ENCODE measurements around the gene PRR20C. TPM values are rescaled to one million over a fixed set of nuclear protein-coding genes. Genes with fewer than 3 reads are reported as not detected.
A peak's percentile ranks its signal among the peaks of the same experiment; 100 is the strongest.
"Not testable (repeated sequence)": the region's sequence is repeated elsewhere in the genome, so short reads cannot be mapped to it uniquely, and the experiment has no call there.

PRR20C gene
- total RNA-seq (2021) (not detected in 3 replicates), Bru-seq, nascent RNA (not detected)
- long read RNA-seq, experiment 1: 0 reads
- long read RNA-seq, experiment 2: 0 reads
- long read RNA-seq, experiment 3: 0 reads

DNA sequence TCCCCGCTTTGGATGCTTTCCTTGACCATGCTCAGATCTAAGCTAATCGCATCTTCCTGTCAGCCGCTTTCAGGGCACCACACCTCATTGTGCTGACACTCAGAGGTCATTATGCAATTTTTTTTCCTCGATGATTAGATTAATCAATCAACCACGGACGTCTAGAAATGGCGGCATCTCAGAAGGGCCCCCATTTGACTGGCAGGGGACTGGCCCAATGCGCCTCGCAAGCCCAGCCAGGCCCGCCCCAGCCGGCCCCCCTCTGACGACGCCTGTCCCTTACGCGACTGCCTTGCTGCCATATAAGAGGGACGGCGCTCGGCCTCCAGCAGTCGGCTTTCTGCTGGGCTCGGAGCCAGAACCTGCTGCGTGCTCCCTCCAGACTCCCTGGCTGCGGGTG, at the start of gene PRR20C:
Gene PRR20C (plus strand): TSS at position 301 of the 400 bp plus-strand sequence. CDS start 387 bp downstream, outside the sequence.
- H3K9me3 Mint-ChIP-seq; H3K4me3 Mint-ChIP-seq; H3K36me3 Mint-ChIP-seq; H3K4me1 Mint-ChIP-seq; POLR2A ChIA-PET; H3K27me3 Mint-ChIP-seq (ENCODE audit: low read depth); DNase-seq (ENCODE audit: low spot score); H3K27ac Mint-ChIP-seq; CTCF ChIA-PET; ATAC-seq: not testable (repeated sequence)

DNA sequence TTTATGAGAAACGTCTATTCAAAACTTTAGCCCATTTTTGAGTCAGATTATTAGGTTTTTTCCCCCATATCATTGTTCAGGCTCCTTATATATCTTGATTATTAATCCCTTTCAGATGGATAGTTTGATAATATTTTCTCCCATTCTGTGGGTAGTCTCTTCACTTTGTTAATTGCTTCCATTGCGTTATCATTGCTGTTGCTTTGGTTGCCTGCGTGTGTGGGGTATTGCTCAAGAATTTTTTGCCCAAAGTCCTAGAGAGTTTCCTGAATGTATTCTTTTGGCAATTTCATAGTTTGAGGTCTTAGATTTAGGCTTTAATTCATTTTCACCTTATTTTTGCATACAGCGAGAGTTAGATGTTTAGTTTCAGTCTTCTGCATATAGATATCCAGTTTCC, 38.9 kb upstream of the PRR20C start:
- Mint-ChIP-seq H3K27me3 (ENCODE audit: low read depth) (no peaks in the 10 kb centered on the region), H3K4me1 (no peaks in the 10 kb centered on the region), H3K9me3 (peaks cover 14% of the 10 kb centered on the region; the same call in 1 of the 2 replicates), H3K27ac (no peak overlapping the region), H3K4me3 (no peak overlapping the region), H3K36me3 (no peaks in the 10 kb centered on the region)
- ChIA-PET CTCF (no interaction called here), POLR2A (no interaction called here)
- no peak for ATAC-seq
- no peak for DNase-seq (ENCODE audit: low spot score)
- no peak for TF ChIP-seq GABPB1 (CRISPR knock-in tag; IDR thresholded peaks at IDR 0.05)
- TF ChIP-seq, protein P1, sequence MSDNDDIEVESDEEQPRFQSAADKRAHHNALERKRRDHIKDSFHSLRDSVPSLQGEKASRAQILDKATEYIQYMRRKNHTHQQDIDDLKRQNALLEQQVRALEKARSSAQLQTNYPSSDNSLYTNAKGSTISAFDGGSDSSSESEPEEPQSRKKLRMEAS (CRISPR knock-in tag; IDR thresholded peaks at IDR 0.05): no peak
- TF ChIP-seq ELF4 (CRISPR knock-in tag; IDR thresholded peaks at IDR 0.05; ENCODE audit: low read depth): no peak
- TF ChIP-seq, protein P2, sequence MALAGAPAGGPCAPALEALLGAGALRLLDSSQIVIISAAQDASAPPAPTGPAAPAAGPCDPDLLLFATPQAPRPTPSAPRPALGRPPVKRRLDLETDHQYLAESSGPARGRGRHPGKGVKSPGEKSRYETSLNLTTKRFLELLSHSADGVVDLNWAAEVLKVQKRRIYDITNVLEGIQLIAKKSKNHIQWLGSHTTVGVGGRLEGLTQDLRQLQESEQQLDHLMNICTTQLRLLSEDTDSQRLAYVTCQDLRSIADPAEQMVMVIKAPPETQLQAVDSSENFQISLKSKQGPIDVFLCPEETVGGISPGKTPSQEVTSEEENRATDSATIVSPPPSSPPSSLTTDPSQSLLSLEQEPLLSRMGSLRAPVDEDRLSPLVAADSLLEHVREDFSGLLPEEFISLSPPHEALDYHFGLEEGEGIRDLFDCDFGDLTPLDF (CRISPR knock-in tag; IDR thresholded peaks at IDR 0.05): no peak
- no peak for TF ChIP-seq SOX15 (CRISPR knock-in tag; IDR thresholded peaks at IDR 0.05)
- TF ChIP-seq, protein P3, sequence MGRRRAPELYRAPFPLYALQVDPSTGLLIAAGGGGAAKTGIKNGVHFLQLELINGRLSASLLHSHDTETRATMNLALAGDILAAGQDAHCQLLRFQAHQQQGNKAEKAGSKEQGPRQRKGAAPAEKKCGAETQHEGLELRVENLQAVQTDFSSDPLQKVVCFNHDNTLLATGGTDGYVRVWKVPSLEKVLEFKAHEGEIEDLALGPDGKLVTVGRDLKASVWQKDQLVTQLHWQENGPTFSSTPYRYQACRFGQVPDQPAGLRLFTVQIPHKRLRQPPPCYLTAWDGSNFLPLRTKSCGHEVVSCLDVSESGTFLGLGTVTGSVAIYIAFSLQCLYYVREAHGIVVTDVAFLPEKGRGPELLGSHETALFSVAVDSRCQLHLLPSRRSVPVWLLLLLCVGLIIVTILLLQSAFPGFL (CRISPR knock-in tag; IDR thresholded peaks at IDR 0.05; ENCODE audit: borderline replicate concordance): no peak
- TF ChIP-seq MXD4 (CRISPR knock-in tag; IDR thresholded peaks at IDR 0.05; ENCODE audit: borderline replicate concordance): no peak

DNA sequence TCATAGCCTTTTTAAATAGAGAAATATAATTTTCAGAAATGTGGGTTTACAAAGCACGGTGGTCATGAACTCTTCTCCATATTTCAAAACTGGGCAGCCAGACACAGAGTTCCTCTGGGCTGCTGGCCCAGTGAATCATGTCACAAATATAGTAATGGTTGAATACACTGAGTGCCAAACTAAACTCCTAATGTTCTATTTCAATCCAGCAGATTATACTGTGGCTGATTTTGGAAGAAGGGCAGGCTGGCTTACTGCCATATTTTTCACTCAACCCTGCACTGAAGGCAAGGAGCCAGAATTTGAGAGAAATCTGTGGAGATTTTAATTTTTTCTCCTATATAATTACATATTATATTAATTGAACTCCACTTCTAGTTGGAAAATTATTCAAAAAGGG, 30.2 kb upstream of the PRR20C start:
- ATAC-seq: no peak
- H3K4me1 Mint-ChIP-seq: no peaks in the 10 kb centered on the region
- no peak for DNase-seq (ENCODE audit: low spot score)
- no peak overlapping the region for H3K4me3 Mint-ChIP-seq
- ChIA-PET CTCF (no interaction called here), POLR2A (no interaction called here)
- no peak overlapping the region for H3K27ac Mint-ChIP-seq
- no peaks in the 10 kb centered on the region for H3K27me3 Mint-ChIP-seq (ENCODE audit: low read depth)
- no peaks in the 10 kb centered on the region for H3K9me3 Mint-ChIP-seq
- H3K36me3 Mint-ChIP-seq: no peaks in the 10 kb centered on the region
- no peak for TF ChIP-seq ZBTB21 (CRISPR knock-in tag; IDR thresholded peaks at IDR 0.05; ENCODE audit: borderline replicate concordance)
- TF ChIP-seq, protein P4, sequence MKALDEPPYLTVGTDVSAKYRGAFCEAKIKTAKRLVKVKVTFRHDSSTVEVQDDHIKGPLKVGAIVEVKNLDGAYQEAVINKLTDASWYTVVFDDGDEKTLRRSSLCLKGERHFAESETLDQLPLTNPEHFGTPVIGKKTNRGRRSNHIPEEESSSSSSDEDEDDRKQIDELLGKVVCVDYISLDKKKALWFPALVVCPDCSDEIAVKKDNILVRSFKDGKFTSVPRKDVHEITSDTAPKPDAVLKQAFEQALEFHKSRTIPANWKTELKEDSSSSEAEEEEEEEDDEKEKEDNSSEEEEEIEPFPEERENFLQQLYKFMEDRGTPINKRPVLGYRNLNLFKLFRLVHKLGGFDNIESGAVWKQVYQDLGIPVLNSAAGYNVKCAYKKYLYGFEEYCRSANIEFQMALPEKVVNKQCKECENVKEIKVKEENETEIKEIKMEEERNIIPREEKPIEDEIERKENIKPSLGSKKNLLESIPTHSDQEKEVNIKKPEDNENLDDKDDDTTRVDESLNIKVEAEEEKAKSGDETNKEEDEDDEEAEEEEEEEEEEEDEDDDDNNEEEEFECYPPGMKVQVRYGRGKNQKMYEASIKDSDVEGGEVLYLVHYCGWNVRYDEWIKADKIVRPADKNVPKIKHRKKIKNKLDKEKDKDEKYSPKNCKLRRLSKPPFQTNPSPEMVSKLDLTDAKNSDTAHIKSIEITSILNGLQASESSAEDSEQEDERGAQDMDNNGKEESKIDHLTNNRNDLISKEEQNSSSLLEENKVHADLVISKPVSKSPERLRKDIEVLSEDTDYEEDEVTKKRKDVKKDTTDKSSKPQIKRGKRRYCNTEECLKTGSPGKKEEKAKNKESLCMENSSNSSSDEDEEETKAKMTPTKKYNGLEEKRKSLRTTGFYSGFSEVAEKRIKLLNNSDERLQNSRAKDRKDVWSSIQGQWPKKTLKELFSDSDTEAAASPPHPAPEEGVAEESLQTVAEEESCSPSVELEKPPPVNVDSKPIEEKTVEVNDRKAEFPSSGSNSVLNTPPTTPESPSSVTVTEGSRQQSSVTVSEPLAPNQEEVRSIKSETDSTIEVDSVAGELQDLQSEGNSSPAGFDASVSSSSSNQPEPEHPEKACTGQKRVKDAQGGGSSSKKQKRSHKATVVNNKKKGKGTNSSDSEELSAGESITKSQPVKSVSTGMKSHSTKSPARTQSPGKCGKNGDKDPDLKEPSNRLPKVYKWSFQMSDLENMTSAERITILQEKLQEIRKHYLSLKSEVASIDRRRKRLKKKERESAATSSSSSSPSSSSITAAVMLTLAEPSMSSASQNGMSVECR (CRISPR knock-in tag; IDR thresholded peaks at IDR 0.05; ENCODE audit: borderline replicate concordance): no peak

DNA sequence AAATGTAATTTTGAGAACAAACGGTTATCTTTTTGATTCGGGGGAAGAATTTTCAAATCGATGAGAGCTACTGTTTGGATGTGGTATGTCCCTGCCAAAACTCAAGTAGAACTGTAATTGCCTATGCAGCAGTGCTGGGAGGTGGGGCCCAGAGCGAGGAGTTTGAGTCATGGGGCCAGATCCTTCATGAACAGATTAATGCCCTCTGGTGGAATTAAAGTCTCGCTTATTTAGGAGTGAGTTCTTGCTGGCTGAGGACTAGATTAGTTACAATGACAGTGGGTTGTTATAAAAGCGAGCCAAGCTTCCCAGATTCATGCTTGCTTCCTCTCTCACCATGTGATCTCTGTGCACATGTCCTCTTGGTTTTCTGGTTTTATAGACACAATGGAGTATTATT, 25.0 kb upstream of the PRR20C start:
- Mint-ChIP-seq H3K4me3 (no peak overlapping the region), H3K4me1 (no peaks in the 10 kb centered on the region), H3K36me3 (no peaks in the 10 kb centered on the region), H3K27me3 (ENCODE audit: low read depth) (no peaks in the 10 kb centered on the region), H3K27ac (no peak overlapping the region), H3K9me3 (no peaks in the 10 kb centered on the region)
- ATAC-seq (peak; percentile 77), DNase-seq (ENCODE audit: low spot score) (peak; percentile 28)
- ChIA-PET POLR2A (no interaction called here), CTCF (no interaction called here)
- TF ChIP-seq, protein P5, sequence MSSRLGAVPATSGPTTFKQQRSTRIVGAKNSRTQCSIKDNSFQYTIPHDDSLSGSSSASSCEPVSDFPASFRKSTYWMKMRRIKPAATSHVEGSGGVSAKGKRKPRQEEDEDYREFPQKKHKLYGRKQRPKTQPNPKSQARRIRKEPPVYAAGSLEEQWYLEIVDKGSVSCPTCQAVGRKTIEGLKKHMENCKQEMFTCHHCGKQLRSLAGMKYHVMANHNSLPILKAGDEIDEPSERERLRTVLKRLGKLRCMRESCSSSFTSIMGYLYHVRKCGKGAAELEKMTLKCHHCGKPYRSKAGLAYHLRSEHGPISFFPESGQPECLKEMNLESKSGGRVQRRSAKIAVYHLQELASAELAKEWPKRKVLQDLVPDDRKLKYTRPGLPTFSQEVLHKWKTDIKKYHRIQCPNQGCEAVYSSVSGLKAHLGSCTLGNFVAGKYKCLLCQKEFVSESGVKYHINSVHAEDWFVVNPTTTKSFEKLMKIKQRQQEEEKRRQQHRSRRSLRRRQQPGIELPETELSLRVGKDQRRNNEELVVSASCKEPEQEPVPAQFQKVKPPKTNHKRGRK (CRISPR knock-in tag; IDR thresholded peaks at IDR 0.05; ENCODE audit: borderline replicate concordance): no peak
- TF ChIP-seq RELA (CRISPR knock-in tag; IDR thresholded peaks at IDR 0.05; ENCODE audit: borderline replicate concordance): no peak
- TF ChIP-seq, protein P6, sequence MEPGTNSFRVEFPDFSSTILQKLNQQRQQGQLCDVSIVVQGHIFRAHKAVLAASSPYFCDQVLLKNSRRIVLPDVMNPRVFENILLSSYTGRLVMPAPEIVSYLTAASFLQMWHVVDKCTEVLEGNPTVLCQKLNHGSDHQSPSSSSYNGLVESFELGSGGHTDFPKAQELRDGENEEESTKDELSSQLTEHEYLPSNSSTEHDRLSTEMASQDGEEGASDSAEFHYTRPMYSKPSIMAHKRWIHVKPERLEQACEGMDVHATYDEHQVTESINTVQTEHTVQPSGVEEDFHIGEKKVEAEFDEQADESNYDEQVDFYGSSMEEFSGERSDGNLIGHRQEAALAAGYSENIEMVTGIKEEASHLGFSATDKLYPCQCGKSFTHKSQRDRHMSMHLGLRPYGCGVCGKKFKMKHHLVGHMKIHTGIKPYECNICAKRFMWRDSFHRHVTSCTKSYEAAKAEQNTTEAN (CRISPR knock-in tag; IDR thresholded peaks at IDR 0.05): no peak
- no peak for TF ChIP-seq JAZF1 (CRISPR knock-in tag; IDR thresholded peaks at IDR 0.05)
- no peak for TF ChIP-seq TEAD1 (CRISPR knock-in tag; IDR thresholded peaks at IDR 0.05)
